ENCODE measurements around the gene MBD2. TPM values are rescaled to one million over a fixed set of nuclear protein-coding genes. Genes with fewer than 3 reads are reported as not detected.

Gene MBD2
- total RNA-seq, 6 experiments from 2014 or later = 13.7 to 47.7 (median 29.4) TPM

DNA sequence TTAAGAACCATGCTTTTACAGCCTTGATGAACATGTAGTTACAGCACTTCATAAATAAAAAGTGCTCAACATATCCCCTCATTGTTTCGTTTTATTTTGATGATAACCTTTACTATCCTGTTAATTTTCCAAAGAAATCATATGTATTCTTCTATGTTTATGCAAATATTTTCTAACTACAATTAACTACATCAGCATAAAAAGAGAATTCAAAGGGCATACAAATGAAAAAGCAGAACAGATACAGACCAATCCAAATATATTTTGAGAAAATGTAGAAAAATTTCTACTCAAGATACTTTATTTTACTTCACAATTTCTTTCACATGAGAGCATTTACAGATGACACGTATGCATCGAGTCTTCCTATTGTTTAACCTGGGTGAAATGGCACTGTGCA is 69.1 kb downstream of the MBD2 start:
- Histone ChIP-seq H3K27ac (no peak overlapping the region), H3K9me3 (no peaks in the 10 kb centered on the region), H3K27me3 (no peaks in the 10 kb centered on the region), H3K4me1 (no peaks in the 10 kb centered on the region), H3K4me3 (no peak overlapping the region), H3K36me3 (peaks cover 0 to 28% (median 13%) of the 10 kb centered on the region in 4 donors)
- ATAC-seq = no peak
- WGBS (ENCODE audit: insufficient coverage, low coverage, low lambda C conversion rate, missing lambda C conversion rate) = 85% methylated on average over 3 of the region's 3 CpGs
- TF ChIP-seq, protein P1, sequence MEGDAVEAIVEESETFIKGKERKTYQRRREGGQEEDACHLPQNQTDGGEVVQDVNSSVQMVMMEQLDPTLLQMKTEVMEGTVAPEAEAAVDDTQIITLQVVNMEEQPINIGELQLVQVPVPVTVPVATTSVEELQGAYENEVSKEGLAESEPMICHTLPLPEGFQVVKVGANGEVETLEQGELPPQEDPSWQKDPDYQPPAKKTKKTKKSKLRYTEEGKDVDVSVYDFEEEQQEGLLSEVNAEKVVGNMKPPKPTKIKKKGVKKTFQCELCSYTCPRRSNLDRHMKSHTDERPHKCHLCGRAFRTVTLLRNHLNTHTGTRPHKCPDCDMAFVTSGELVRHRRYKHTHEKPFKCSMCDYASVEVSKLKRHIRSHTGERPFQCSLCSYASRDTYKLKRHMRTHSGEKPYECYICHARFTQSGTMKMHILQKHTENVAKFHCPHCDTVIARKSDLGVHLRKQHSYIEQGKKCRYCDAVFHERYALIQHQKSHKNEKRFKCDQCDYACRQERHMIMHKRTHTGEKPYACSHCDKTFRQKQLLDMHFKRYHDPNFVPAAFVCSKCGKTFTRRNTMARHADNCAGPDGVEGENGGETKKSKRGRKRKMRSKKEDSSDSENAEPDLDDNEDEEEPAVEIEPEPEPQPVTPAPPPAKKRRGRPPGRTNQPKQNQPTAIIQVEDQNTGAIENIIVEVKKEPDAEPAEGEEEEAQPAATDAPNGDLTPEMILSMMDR (IDR thresholded peaks at IDR 0.05) = no peak
- TF ChIP-seq POLR2A (IDR thresholded peaks at IDR 0.05) = no peak
- intact Hi-C loops (cut with DNase I) = no loop called here
- no peak for DNase-seq

DNA sequence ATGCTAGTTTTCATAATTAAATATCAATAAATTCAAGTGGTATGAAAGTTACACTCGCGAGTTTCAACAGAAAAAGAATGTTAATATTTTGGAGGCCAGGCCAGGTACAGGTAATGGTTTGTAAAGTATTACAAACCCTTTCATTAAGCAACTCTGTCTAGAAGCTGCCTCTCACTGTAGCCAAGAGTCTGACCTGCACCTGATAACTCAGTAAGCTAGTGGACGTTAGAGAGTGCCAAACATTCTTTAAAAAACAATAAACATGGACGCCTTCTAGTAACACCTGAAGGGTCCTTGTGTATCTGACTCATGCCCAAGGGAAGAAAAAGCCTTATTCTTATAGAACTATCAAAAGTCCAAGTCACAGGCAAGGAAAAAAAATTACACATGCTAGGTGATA is 70.2 kb downstream of the MBD2 start:
- H3K27me3 ChIP-seq = no peaks in the 10 kb centered on the region
- no peak overlapping the region for H3K4me3 ChIP-seq
- TF ChIP-seq, protein P1 (IDR thresholded peaks at IDR 0.05) = no peak
- no peak for TF ChIP-seq POLR2A (IDR thresholded peaks at IDR 0.05)
- no peak overlapping the region for H3K27ac ChIP-seq
- H3K4me1 ChIP-seq = no peaks in the 10 kb centered on the region
- 73% methylated on average over 3 of the region's 4 CpGs for WGBS (ENCODE audit: insufficient coverage, low coverage, low lambda C conversion rate, missing lambda C conversion rate)
- no peaks in the 10 kb centered on the region for H3K9me3 ChIP-seq
- H3K36me3 ChIP-seq = peaks cover 0 to 22% (median 11%) of the 10 kb centered on the region in 4 donors
- intact Hi-C loops (cut with DNase I) = no loop called here
- no peak for ATAC-seq
- DNase-seq = no peak

DNA sequence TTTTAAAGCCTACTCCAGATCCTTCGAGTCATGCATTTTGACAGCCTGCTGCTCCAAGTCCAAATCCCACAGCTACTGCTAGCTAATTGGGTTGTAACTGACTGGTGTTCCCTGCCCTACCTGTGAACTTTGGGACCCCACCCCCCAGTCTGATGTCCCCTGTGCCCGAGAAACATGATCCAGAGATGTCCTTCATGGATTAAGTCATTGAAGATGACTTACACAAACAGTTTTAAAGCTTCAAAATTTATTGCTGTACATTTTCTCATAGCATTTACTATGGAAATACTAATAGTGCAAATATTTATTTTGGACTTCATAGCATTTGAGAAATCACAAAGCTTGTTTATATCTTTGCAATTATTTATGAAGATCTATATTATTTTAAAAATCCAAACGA is 73.1 kb downstream of the MBD2 start:
- no peak overlapping the region for H3K27ac ChIP-seq
- intact Hi-C loops (cut with DNase I) = no loop called here
- no peaks in the 10 kb centered on the region for H3K4me1 ChIP-seq
- WGBS (ENCODE audit: insufficient coverage, low coverage, low lambda C conversion rate, missing lambda C conversion rate) = 77% methylated on average over 3 of the region's 3 CpGs
- H3K9me3 ChIP-seq = no peaks in the 10 kb centered on the region
- ATAC-seq = no peak
- no peaks in the 10 kb centered on the region for H3K27me3 ChIP-seq
- no peak for DNase-seq
- TF ChIP-seq, protein P1 (IDR thresholded peaks at IDR 0.05) = no peak
- no peak for TF ChIP-seq POLR2A (IDR thresholded peaks at IDR 0.05)
- H3K4me3 ChIP-seq = no peak overlapping the region
- peaks cover 0 to 7% (median 2%) of the 10 kb centered on the region in 4 donors for H3K36me3 ChIP-seq

DNA sequence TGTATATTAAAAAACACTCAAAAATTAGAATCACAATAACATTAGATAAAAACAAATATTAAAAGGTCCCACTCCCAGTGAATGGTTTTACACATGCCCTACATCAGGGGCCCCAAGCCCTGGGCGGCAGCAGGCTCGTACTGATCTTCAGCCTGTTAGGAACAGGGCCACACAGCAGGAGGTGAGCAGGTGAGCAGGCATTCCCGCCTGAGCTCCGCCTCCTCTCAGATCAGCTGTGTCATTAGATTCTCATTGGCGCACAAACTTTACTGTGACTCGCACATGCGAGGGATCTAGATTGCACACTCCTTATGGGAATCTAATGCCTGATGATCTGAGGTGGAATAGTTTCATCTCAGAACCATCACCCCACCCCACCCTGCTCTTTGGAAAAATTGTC is 74.2 kb downstream of the MBD2 start:
- no peaks in the 10 kb centered on the region for H3K27me3 ChIP-seq
- ATAC-seq (no peak), DNase-seq (no peak)
- no peak for TF ChIP-seq POLR2A (IDR thresholded peaks at IDR 0.05)
- TF ChIP-seq, protein P1 (IDR thresholded peaks at IDR 0.05) = no peak
- no peaks in the 10 kb centered on the region for H3K4me1 ChIP-seq
- intact Hi-C loops (cut with DNase I) = no loop called here
- H3K9me3 ChIP-seq = no peaks in the 10 kb centered on the region
- no peak overlapping the region for H3K4me3 ChIP-seq
- H3K36me3 ChIP-seq = peaks cover 0 to 7% (median 0%) of the 10 kb centered on the region in 4 donors
- H3K27ac ChIP-seq = no peak overlapping the region
- WGBS (ENCODE audit: insufficient coverage, low coverage, low lambda C conversion rate, missing lambda C conversion rate) = 97% methylated on average over 4 of the region's 7 CpGs

All from right lobe of liver (tissue), 6 donors.